Sigmoid colon (tissue), 4 donors: ENCODE measurements around the gene DGCR2.

Experiments
- CTCF ChIP-seq, 4 experiments: fragments of 450-650 bp in 3 of 4; fragments of 200-600 bp in 1 of 4; IDR thresholded peaks; one replicate each; pipeline ENCODE4 v1.5.1; 2016 to 2019; ENCODE audit warnings: antibody characterized with exemption in 4 of 4, mild to moderate bottlenecking in 3 of 4, moderate library complexity in 2 of 4
- EP300 ChIP-seq, 4 donors: sonication (generic); formaldehyde crosslinking; IDR thresholded peaks; one replicate each; pipeline ENCODE4 v1.6.1; 2017; ENCODE audit warnings: antibody characterized with exemption in 4 of 4
- POLR2A ChIP-seq, 2 donors: fragments of 450-650 bp; IDR thresholded peaks; one replicate each; pipeline ENCODE4 v1.6.1; 2016; ENCODE audit warnings: antibody characterized with exemption in 2 of 2, mild to moderate bottlenecking in 2 of 2, moderate library complexity in 2 of 2
- POLR2AphosphoS5 ChIP-seq, 4 donors: sonication (generic); formaldehyde crosslinking; IDR thresholded peaks; one replicate each; pipeline ENCODE4 v1.6.1; 2017; ENCODE audit warnings: antibody characterized with exemption in 4 of 4

GRCh38 chr22:19055801-19056200, 66.4 kb downstream of the DGCR2 start:
- TF ChIP-seq CTCF (IDR thresholded peaks at IDR 0.05) = no peak
- TF ChIP-seq POLR2A (IDR thresholded peaks at IDR 0.05) = no peak
- TF ChIP-seq POLR2AphosphoS5 (IDR thresholded peaks at IDR 0.05) = no peak
- TF ChIP-seq EP300 (IDR thresholded peaks at IDR 0.05) = no peak
